ENCODE data around the gene CHSY1. TPM values are rescaled to one million over a fixed set of nuclear protein-coding genes. Genes with fewer than 3 reads are reported as not detected.

Gene CHSY1
- total RNA-seq, 2 experiments from 2014 or later: 5.8 to 6.7 TPM

DNA sequence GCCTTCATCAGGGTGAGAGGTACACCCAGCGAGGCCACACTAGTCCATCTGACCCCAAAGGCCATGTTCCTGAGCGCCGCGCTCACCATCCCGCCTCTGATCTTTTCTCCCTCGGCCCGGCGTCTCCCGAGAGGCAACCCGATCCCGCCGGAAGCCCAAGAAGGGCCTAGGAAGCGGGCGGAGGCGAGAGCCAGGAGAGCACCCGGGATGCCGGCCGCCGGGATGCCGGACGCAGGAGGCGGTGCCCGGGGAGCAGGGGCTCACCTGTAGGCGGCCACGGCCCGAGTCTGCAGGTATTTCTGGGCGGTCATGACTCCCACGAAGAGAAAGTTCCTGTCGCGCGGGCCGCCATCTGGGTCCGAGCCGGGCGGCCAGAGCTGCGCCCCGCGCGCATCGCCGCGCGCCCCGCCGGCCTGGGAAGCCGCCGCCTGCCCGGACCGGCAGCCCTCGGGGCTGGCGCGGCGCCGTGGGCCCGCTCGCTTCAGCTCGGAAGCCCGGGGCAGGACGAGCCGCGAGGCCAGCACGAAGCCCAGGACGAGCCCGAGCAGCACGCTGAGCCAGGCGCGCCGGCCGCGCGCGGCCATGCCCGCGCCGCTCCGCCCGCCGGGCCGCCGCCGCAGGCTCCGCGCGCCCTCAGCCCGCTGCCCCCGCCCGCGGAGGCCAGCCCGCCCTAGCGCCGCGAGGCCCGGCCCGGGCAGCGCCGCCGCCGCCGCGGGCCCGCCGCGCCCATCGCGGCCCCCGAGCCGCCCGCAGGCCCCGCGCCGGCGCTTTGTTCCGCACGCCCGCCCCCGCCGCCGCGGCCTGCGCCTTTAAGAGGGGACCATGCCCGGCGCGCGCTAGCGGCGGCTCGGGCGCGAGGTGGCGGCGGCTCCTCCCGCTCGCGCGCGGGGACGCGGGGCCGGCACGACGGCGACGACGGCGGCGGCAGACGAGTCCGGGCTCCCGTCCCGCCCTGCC is 697 bp downstream of the CHSY1 start:
- Mint-ChIP-seq H3K4me3 (peak overlapping the region; percentile 96), H3K27ac (peak overlapping the region; percentile 89), H3K9me3 (no peaks in the 10 kb centered on the region), H3K36me3 (ENCODE audit: low read depth) (peaks cover 11% of the 10 kb centered on the region), H3K4me1 (ENCODE audit: low read depth) (peaks cover 48% of the 10 kb centered on the region), H3K27me3 (no peaks in the 10 kb centered on the region)
- Histone ChIP-seq H3K4me1 (ENCODE audit: insufficient read depth, low read length) (peaks cover 27% of the 10 kb centered on the region), H3K27ac (ENCODE audit: low read depth in 1 of 2, low read length in 2 of 2) (no peak overlapping the region), H3K36me3 (ENCODE audit: insufficient read depth, low read length) (no peaks in the 10 kb centered on the region), H3K9me3 (ENCODE audit: control insufficient read depth in 1 of 2, insufficient read depth in 1 of 2, low read length in 2 of 2) (no peaks in the 10 kb centered on the region), H3K27me3 (ENCODE audit: control insufficient read depth in 1 of 2, insufficient read depth in 2 of 2, low read length in 2 of 2) (no peaks in the 10 kb centered on the region), H3K4me3 (ENCODE audit: low read length) (peak overlapping the region; percentile 66)
- ATAC-seq (ENCODE audit: poor library complexity) (peak; percentile 63), DNase-seq (peak in 6 of 14 experiments; percentile 6 to 84 (median 22))
- POLR2A ChIA-PET: interaction anchor here (0.6 to 3.3 kb wide), 10 partner anchors 10 to 472 kb away, joined by 3 to 43 read pairs (median 5); partner anchors contain the start of gene SNRPA1
- CTCF ChIA-PET: interaction anchor here (0.9 to 3.3 kb wide), 5 partner anchors 10 to 391 kb away, joined by 3 to 20 read pairs (median 5); no protein-coding TSS in a partner anchor
- intact Hi-C loops (cut with DNase I, micrococcal nuclease): loop anchor here (5.0 to 10.0 kb wide), 3 partner anchors 124 to 1326 kb away; partner anchors contain the start of genes ASB7 (in 1 of the 2) and LINS1 (in 1 of the 2)
- TF ChIP-seq, protein P1, sequence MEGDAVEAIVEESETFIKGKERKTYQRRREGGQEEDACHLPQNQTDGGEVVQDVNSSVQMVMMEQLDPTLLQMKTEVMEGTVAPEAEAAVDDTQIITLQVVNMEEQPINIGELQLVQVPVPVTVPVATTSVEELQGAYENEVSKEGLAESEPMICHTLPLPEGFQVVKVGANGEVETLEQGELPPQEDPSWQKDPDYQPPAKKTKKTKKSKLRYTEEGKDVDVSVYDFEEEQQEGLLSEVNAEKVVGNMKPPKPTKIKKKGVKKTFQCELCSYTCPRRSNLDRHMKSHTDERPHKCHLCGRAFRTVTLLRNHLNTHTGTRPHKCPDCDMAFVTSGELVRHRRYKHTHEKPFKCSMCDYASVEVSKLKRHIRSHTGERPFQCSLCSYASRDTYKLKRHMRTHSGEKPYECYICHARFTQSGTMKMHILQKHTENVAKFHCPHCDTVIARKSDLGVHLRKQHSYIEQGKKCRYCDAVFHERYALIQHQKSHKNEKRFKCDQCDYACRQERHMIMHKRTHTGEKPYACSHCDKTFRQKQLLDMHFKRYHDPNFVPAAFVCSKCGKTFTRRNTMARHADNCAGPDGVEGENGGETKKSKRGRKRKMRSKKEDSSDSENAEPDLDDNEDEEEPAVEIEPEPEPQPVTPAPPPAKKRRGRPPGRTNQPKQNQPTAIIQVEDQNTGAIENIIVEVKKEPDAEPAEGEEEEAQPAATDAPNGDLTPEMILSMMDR (IDR thresholded peaks at IDR 0.05): no peak

DNA sequence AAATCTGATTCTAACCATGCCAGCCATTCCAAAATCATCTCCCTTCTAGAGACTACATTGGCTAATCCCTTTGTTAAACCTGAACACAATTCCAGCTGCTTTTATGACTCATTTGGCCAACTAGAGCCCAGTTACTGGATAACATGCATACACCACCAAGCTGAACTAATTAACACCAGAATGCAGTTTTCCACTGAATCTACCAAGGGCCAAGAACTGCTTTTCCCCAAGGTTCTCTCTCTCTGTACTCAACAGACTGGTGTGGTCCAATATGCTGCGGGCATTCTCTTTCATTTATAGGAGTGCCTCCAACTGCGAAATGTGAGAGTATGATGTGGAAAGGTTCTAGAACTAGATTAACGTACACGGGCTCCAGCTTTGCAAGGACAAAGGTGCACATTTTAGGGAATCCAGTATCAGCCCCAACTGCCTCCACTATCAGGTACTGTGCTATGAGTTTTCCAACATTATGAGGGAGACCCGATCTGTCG is 1.5 kb downstream of the CHSY1 start:
- Histone ChIP-seq H3K27me3 (ENCODE audit: control insufficient read depth in 1 of 2, insufficient read depth in 2 of 2, low read length in 2 of 2) (no peaks in the 10 kb centered on the region), H3K4me1 (ENCODE audit: insufficient read depth, low read length) (peaks cover 31% of the 10 kb centered on the region), H3K4me3 (ENCODE audit: low read length) (peak overlapping the region; percentile 66), H3K36me3 (ENCODE audit: insufficient read depth, low read length) (no peaks in the 10 kb centered on the region), H3K27ac (ENCODE audit: low read depth in 1 of 2, low read length in 2 of 2) (no peak overlapping the region), H3K9me3 (ENCODE audit: control insufficient read depth in 1 of 2, insufficient read depth in 1 of 2, low read length in 2 of 2) (no peaks in the 10 kb centered on the region)
- POLR2A ChIA-PET: interaction anchor here (3.3 kb wide), 1 partner anchor 9 kb away, joined by 43 read pairs; no protein-coding TSS in a partner anchor
- no peak for DNase-seq
- H3K4me3 Mint-ChIP-seq: peak overlapping the region; percentile 96
- CTCF ChIA-PET: interaction anchor here (1.8 to 3.3 kb wide), 2 partner anchors 9 to 242 kb away, joined by 7 to 20 read pairs; no protein-coding TSS in a partner anchor
- peaks cover 55% of the 10 kb centered on the region for H3K4me1 Mint-ChIP-seq (ENCODE audit: low read depth)
- peak overlapping the region; percentile 89 for H3K27ac Mint-ChIP-seq
- TF ChIP-seq, protein P1 (IDR thresholded peaks at IDR 0.05): no peak
- intact Hi-C loops (cut with DNase I, micrococcal nuclease): loop anchor here (5.0 to 10.0 kb wide), 3 partner anchors 123 to 1326 kb away; partner anchors contain the start of genes ASB7 (in 1 of the 2) and LINS1 (in 1 of the 2)
- H3K36me3 Mint-ChIP-seq (ENCODE audit: low read depth): peaks cover 11% of the 10 kb centered on the region
- H3K27me3 Mint-ChIP-seq: no peaks in the 10 kb centered on the region
- H3K9me3 Mint-ChIP-seq: no peaks in the 10 kb centered on the region
- ATAC-seq (ENCODE audit: poor library complexity): no peak

DNA sequence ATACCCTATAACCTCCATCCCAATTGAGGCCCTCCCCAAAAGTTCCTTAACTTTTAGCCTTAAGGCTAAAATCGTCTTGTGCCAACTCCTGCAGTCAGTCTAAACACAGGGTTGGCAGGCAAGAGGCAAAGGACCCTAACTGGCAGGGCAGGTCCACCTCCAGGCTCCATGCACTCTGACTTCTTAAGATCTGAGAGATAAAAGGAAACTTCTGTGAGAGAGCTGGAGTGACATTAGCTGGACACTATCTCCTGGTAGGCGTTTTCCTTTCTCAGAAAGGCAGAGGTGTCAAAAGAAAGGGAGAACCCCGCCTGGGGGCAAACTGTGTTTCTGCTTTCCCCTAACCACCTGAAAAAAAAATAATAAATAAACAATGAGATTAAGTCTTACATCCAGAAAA is 3.6 kb downstream of the CHSY1 start:
- Histone ChIP-seq H3K4me3 (ENCODE audit: low read length) (no peak overlapping the region), H3K4me1 (ENCODE audit: insufficient read depth, low read length) (peaks cover 49% of the 10 kb centered on the region), H3K9me3 (ENCODE audit: control insufficient read depth in 1 of 2, insufficient read depth in 1 of 2, low read length in 2 of 2) (no peaks in the 10 kb centered on the region), H3K36me3 (ENCODE audit: insufficient read depth, low read length) (no peaks in the 10 kb centered on the region), H3K27me3 (ENCODE audit: control insufficient read depth in 1 of 2, insufficient read depth in 2 of 2, low read length in 2 of 2) (no peaks in the 10 kb centered on the region), H3K27ac (ENCODE audit: low read depth in 1 of 2, low read length in 2 of 2) (no peak overlapping the region)
- intact Hi-C loops (cut with DNase I, micrococcal nuclease): no loop called here
- ATAC-seq (ENCODE audit: poor library complexity) (no peak), DNase-seq (no peak)
- TF ChIP-seq, protein P1 (IDR thresholded peaks at IDR 0.05): no peak
- H3K4me1 Mint-ChIP-seq (ENCODE audit: low read depth): peaks cover 77% of the 10 kb centered on the region
- H3K27ac Mint-ChIP-seq: peak overlapping the region; percentile 19
- CTCF ChIA-PET: interaction anchor here (0.8 kb wide), 1 partner anchor 240 kb away, joined by 3 read pairs; no protein-coding TSS in a partner anchor
- H3K36me3 Mint-ChIP-seq (ENCODE audit: low read depth): peaks cover 11% of the 10 kb centered on the region
- no peaks in the 10 kb centered on the region for H3K27me3 Mint-ChIP-seq
- no peaks in the 10 kb centered on the region for H3K9me3 Mint-ChIP-seq
- POLR2A ChIA-PET: interaction anchor here (0.8 kb wide), 1 partner anchor 8 kb away, joined by 3 read pairs; no protein-coding TSS in a partner anchor
- peak overlapping the region; percentile 57 for H3K4me3 Mint-ChIP-seq
